Limb (tissue), 2 donors: ENCODE results near the gene COPZ2.
A peak's percentile ranks its signal among the peaks of the same experiment; 100 is the strongest.
"Not testable (repeated sequence)": the region's sequence is repeated elsewhere in the genome, so short reads cannot be mapped to it uniquely, and the experiment has no call there.

Source experiments
- DNase-seq, 2 donors: peaks; one replicate each; pipeline ENCODE4 v3.0.0-alpha.2; 2016; ENCODE audit errors: extremely low spot score in 2 of 2

Gene COPZ2

GRCh38 chr17:48037036-48037837 lies at the start of gene COPZ2:
COPZ2 (minus strand) TSS chr17:48037797; CDS start chr17:48037777, 20 bp downstream.
- DNase-seq, result peak in 1 of 2 donors; percentile 61

GRCh38 chr17:48084932-48085331 lies 47.3 kb upstream of the COPZ2 start:
- DNase-seq, result no peak

GRCh38 chr17:48081858-48082257 lies 44.3 kb upstream of the COPZ2 start:
- DNase-seq, result no peak

- not testable (repeated sequence) for DNase-seq
Observed at GRCh38 chr17:48077152-48077551, 39.6 kb upstream of the COPZ2 start.

GRCh38 chr17:48074322-48075081 lies 36.9 kb upstream of the COPZ2 start:
- peak; percentile 77 for DNase-seq

- DNase-seq, result not testable (repeated sequence)
Observed at GRCh38 chr17:48073566-48074094, 36.0 kb upstream of the COPZ2 start.

- DNase-seq, result not testable (repeated sequence)
Observed at GRCh38 chr17:48072811-48073210, 35.2 kb upstream of the COPZ2 start.

GRCh38 chr17:48071654-48072053 lies 34.1 kb upstream of the COPZ2 start:
- DNase-seq, result no peak

- DNase-seq, result no peak
Observed at GRCh38 chr17:48070195-48070594, 32.6 kb upstream of the COPZ2 start.

GRCh38 chr17:48068491-48068961 lies 30.9 kb upstream of the COPZ2 start:
- no peak for DNase-seq

GRCh38 chr17:48067808-48068207 lies 30.2 kb upstream of the COPZ2 start:
- not testable (repeated sequence) for DNase-seq

GRCh38 chr17:48067245-48067644 lies 29.6 kb upstream of the COPZ2 start:
- DNase-seq, result no peak

- no peak for DNase-seq
Observed at GRCh38 chr17:48066656-48067055, 29.1 kb upstream of the COPZ2 start.

- no peak for DNase-seq
Observed at GRCh38 chr17:48066192-48066591, 28.6 kb upstream of the COPZ2 start.

GRCh38 chr17:48064638-48065037 lies 27.0 kb upstream of the COPZ2 start:
- DNase-seq, result no peak

GRCh38 chr17:48062273-48062672 lies 24.7 kb upstream of the COPZ2 start:
- DNase-seq, result no peak

GRCh38 chr17:48060249-48060648 lies 22.7 kb upstream of the COPZ2 start:
- DNase-seq, result no peak

GRCh38 chr17:48059125-48059668 lies 21.6 kb upstream of the COPZ2 start:
- no peak for DNase-seq

GRCh38 chr17:48058393-48059124 lies 21.0 kb upstream of the COPZ2 start:
- no peak for DNase-seq

GRCh38 chr17:48057626-48058025 lies 20.0 kb upstream of the COPZ2 start:
- DNase-seq, result no peak

GRCh38 chr17:48056879-48057278 lies 19.3 kb upstream of the COPZ2 start:
- no peak for DNase-seq
